A673 (cell line): ENCODE measurements around the gene ZNF865.

Source experiments
- CTCF ChIP-seq: fragments of 300-800, 200-600 bp; sonication (generic); conservative IDR thresholded peaks from 2 replicates; pipeline ENCODE4 v1.5.1; 2017; ENCODE audit warnings: low read depth, mild to moderate bottlenecking, antibody characterized with exemption, low read length, moderate library complexity, mixed read lengths
- EZH2 ChIP-seq: fragments of 200-600 bp; sonication (generic); IDR thresholded peaks from 2 replicates; pipeline ENCODE4 v1.6.1; 2017; ENCODE audit warnings: borderline replicate concordance, low read depth, mild to moderate bottlenecking, mixed read lengths, antibody characterized with exemption, low read length; ENCODE audit not compliant: poor library complexity, severe bottlenecking

- no peak for TF ChIP-seq CTCF
- no peak for TF ChIP-seq EZH2
These were observed 1.7 kb upstream of the ZNF865 start for GRCh38 chr19:55603581-55604292.
